Erythroblast (primary cell): ENCODE results near the gene TEKT1.
"Not testable (repeated sequence)": the region's sequence is repeated elsewhere in the genome, so short reads cannot be mapped to it uniquely, and the experiment has no call there.

Source experiments
- DNase-seq, 2 experiments: peaks; one replicate each; lab custom pipeline; 2025; lab: John Stamatoyannopoulos, UW
- GATA1 ChIP-seq: IDR thresholded peaks from 2 replicates; pipeline ENCODE4 v1.6.1; 2011; ENCODE audit warnings: low read depth, mild to moderate bottlenecking, control low read depth, low read length, moderate library complexity
- POLR2A ChIP-seq: IDR thresholded peaks from 2 replicates; pipeline ENCODE4 v1.6.1; 2011; ENCODE audit warnings: mild to moderate bottlenecking, low read length

The TEKT1 gene

DNA sequence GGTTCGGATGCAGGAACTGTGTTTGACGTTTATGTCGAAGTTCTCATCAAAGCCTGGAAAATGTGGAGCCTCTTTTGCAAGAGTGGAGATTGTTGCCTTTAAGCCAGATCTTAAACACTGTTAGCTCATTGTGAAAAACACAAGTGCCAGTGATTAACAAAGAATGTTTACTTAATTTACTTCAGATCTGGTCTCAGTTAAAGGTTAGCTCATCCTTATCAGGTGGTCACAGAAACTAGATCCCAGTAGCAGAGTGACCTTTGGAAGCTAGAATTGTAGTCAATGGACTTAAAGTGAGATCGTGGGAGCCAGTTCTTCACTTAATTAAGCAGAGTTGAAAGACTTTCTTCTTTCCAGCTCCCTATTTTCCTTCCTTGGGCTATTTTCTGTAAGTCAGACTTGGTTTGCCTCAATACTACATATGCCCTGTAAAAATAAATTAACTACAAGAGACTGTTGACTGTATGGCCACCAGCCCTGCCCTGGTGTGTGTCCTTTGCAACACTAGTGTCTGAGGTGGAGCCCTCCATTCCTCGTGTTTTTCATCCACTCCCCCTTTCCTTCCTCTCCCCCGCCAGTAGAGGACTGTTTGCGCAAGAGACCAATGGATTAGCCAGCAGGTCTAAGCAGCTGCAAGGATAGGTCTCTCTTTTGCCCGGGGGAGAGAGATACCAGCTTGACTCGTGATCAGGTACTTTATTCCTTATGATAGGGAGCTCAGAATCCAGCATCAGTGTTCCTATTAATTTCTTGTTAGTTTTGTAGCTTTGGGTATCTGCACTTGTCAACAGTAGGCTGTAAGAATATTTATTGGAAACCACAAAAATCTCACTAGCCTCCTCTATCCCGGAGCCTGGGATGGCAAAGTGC is 35.3 kb downstream of the TEKT1 start:
- TF ChIP-seq POLR2A (no peak), GATA1 (no peak)
- DNase-seq = no peak

DNA sequence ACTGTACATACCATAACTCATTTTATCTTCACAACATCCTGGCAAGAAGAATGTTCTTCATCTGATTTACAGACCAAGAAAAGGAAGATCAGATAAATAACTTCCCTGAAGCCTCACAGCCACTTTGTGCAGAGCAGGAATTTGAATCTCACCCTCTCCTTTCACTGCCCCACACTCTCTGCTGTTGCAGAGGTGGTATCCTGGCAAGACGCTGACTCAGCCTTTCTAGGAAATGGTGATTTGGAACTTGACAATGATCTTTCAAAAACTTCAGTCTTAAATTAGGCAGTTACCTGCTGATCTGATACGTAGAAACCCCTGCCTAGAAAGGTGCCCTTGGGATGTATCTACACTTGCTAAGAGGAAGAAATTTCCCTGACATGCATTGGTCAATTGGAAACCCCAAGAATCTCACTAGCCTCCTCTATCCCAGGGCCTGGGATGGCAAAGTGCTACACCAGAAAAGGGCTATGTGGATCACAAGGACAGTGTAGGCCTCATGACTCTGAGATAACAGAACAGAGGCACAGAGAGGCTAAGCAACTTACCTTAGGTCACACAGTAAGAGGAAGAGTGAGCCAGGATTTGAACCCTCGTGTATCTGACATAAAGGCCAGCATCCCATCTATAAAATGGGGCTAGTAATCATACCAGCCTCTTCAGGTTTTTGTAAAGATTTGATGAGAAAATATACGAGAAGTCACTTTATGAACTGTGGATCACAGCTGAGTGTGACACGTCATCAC is 37.6 kb downstream of the TEKT1 start:
- no peak for TF ChIP-seq GATA1
- TF ChIP-seq POLR2A = no peak
- DNase-seq = no peak

DNA sequence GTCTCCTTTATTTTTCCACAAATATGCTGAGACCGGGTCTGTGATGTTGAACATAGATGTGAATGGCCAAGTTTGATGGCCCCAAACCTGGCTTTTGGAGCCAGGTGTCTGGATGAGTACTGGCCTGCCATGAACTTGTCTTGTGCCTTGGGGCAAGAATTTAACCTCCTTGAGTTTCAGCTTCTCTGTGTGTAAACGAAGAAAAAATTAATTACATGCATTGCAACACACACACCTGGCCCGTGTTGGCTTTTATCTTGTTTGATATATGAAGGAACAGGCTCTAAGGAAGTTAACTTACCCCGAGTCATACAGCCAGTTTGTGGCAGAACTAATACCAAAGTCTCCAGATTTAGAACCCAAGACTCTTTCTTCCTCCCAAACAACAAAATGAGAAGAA is 42.4 kb downstream of the TEKT1 start:
- no peak for DNase-seq
- TF ChIP-seq POLR2A = no peak
- TF ChIP-seq GATA1 = no peak

DNA sequence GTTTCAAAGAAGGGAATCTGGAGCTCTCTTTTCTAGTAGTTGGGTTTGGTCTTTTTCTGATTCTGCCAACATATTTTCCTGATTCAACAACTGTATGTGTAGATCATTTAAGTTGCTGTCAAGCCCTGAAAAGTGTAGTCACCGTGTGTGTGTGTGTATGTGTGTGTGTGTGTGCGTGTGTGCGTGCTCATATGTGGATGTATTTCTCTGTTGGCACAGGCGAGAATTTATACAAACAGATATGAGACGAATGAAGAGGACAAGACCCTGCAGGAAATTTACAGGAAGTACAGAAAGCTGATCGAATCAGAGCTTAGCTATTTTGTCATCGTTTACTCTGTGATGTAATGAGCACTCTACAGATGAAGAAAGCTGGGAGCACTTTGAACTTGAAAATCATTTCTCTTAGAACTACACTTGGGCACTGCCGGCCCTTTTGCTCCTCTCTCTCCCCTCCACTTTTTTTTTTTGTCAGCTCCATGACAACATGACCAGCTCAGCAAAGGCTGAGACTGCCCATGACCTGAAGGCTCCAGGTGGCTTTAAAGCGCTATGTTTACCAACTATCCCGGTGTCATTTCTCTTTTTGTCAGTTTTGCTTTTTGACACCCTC is 44.3 kb downstream of the TEKT1 start:
- no peak for DNase-seq
- TF ChIP-seq GATA1 = no peak
- no peak for TF ChIP-seq POLR2A

DNA sequence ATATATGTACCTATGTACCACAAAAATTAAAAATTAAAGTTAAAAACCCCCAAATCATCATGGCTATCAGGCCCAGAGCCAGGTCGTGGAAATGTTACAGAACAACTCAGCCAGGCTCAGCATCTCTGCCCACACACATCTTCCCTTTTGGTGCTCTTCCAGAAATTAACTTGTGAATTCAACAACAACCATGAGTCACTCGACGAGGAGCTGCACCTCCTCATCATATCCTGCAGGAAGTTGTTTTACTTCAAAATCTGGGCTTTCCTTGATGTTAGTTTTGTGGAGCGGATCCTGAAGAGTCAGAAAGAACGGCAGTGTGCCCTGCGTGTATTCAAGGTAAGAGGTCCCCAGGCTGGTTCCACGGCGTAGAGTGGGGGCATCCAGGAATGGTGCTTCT is 44.9 kb downstream of the TEKT1 start:
- DNase-seq = no peak
- TF ChIP-seq GATA1 = no peak
- TF ChIP-seq POLR2A = no peak

DNA sequence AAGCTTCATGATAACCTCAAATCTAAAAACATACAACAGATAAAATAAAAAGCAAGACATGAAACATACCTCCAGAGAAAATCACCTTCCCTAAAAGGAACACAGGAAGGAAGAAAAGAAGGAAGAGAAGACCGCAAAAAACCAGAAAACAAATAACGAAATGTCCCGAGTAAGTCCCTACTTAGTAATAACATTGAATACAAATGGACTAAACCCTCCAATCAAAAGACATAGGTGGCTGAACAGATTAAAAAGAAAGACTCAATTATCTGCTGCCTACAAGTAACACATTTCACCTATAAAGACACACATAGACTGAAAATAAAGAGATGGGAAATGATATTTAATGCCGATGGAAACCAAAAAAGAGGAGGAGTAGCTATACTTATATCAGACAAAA is 49.3 kb downstream of the TEKT1 start:
- no peak for TF ChIP-seq POLR2A
- DNase-seq = no peak

DNA sequence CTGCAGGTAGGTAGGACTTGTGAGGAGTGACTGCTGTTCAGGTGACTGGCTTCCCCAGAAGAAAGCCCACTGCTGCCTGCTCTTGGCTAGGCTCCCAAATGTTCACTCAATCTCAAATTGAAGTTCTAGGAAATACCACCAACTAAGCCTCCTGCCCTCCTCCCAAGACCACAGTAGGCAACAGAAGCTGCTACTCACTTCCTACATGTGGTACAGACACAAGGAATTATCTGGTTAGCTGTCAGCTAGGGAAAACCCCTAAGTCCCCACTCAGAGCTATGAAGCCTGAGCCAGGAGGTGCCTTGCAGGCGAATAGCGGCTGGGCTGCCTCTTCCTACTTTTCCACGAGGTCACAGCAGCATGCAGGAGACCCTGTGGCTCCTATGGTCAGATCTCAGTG is 50.6 kb downstream of the TEKT1 start:
- no peak for DNase-seq
- no peak for TF ChIP-seq GATA1
- TF ChIP-seq POLR2A = no peak

DNA sequence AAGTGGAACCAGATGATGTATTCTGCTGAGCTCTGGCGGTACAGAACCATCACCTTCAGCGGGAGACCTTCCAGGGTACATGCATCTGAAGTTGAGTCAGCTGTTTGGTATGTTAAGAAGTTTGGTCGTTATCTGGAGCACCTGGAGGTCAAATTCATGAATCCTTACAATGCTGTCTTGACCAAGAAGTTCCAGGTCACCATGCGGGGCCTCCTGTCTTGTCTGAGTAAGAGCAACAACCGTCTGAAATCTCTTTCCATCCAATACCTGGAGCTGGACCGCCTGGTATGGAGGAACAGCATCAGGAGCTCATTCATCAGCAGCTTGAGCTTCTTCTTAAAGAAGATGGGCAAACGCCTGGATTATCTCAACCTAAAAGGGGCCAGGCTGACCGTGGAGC is 51.5 kb downstream of the TEKT1 start:
- DNase-seq = no peak
- TF ChIP-seq POLR2A (no peak), GATA1 (no peak)

DNA sequence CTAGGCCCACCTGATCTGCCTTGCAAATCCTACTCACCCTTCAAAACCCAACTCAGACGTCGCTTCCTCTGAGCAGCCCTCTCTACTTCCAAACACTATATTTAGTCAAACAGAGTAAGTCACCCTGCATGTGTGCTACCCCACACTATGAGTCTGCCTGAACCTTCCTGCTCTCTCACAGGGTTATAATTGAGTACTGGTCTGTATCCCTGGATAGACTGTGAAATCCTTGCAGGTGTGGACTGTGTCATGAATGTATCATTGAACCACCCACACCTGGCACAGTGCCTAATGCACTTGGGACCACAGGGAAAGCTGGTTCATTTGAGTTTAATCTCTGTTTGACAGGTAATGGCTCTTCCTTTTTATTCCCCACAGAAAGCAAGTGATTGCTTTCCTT is 52.1 kb downstream of the TEKT1 start:
- no peak for DNase-seq
- TF ChIP-seq GATA1 = no peak
- TF ChIP-seq POLR2A = no peak

DNA sequence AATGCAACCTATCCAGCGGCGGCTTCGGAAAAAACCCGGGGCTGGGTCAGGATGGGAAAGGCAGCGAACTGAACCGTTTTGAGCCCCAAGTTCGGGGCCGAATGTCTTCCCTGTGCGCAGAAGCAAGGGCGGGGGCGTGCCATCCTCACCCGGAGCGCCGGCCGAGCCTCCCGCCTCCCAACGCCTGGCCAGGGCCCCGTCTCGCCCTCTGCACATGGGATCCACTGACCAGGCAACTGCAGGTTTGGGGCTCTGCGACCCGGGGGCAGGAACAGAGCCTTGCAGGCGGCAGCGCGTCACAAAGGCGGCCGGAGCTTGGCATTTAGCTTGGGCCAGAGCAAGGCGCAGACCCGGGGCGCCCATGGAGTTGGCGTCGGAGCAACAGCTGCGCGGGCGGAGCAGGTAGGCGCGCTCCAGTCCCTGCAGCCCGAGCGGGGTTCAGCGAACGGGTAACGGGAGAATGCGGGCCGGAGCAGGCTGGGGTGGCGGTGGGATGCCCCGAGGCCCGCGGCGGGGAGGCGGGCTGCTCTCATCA is 55.6 kb downstream of the TEKT1 start, which contains the start of gene FBXO39:
FBXO39 (plus strand) TSS at position 345 of the 535 bp plus-strand sequence. CDS start 3,654 bp downstream, outside the sequence.
- TF ChIP-seq GATA1 = no peak
- TF ChIP-seq POLR2A = no peak
- DNase-seq = no peak

DNA sequence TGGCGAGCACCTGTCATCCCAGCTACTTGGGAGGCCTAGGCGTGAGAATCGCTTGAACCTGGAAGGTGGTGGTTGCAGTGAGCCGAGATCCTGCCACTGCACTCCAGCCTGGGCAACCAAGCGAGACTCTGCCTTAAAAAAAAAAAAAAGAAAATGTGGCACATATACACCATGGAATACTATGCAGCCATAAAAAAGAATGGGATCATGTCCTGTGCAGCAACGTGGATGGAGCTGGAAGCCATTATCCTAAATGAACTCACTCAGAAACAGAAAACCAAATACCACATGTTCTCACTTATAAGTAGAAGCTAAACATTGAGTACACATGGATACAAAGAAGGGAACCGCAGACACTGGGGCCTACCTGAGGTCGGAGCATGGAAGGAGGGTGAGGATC is 56.6 kb downstream of the TEKT1 start:
- not testable (repeated sequence) for DNase-seq

DNA sequence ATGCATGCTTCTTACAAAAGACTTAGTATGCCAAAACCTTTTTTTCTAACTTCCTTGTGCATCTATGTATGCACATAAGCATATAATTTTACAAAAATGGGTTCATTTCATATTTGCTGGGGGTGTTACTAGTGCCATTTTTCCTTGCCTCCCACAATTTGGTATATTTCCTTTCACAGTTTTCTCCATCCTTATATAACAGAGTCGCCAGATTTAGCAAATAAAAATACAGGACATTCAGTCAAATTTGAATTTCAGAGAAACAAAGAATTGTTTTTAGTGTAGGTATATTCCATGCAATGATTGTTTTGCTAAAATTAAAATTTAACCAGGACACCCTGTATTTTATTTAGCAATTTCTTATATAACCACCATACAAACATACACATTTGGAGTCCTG is 59.5 kb downstream of the TEKT1 start:
- TF ChIP-seq POLR2A = no peak
- no peak for TF ChIP-seq GATA1

DNA sequence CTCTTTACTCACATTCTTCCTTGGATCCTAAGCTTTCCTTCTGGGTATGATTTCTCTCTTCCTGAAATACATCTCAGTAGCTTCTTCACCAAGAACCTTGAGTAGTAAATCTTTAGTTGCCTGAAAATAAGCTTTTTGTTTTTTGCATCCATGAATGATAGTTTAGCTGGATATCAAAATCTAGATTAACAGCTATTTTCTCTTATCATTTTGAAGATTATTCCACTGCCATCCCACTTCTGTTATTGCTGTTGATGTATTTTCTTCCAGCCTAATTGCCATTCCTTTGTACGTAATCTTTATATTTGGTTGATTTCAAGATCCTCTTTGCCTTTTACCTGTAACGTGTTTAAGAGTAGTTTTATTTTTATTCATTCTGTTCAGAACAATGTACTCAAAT is 63.1 kb downstream of the TEKT1 start:
- DNase-seq = no peak
- TF ChIP-seq POLR2A (no peak), GATA1 (no peak)

More for the DNA sequence above, 59.5 kb downstream of the TEKT1 start:
- DNase-seq = no peak

DNA sequence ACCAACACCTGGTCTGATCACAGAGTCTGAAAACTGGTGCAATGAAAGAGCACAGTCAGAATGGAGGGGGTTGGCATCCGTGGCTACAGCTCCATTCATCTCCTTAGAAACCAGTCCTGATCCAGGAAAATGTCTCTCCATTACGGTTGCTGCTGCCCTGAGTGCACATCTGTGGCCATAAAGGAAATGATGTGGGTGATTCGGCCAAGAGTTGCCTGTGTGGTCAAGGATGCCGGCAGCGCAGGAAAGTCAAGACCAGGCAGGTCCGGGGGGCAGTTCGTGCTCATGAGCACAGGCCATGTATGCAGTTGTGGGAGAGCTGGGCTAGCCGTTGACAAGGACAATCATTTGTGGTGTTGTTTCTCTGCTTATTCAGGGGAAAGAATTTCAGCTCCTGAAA is 69.8 kb downstream of the TEKT1 start:
- no peak for DNase-seq
- TF ChIP-seq POLR2A (no peak), GATA1 (no peak)
